ENCODE measurements around the gene SEC22A.

Gene SEC22A

GRCh38 chr3:123201557-123202427 is at the start of gene SEC22A:
TSS of gene SEC22A (plus strand) at chr3:123201943. CDS start at chr3:123209218, 7,275 bp downstream.
- peak; percentile 63 to 98 (median 86) for DNase-seq

- peak in 4 of 14 donors; percentile 10 to 45 (median 26) for DNase-seq
These were observed 49.1 kb upstream of the SEC22A start for GRCh38 chr3:123152687-123153086.

GRCh38 chr3:123153125-123154019 is 48.4 kb upstream of the SEC22A start:
- DNase-seq, result no peak

GRCh38 chr3:123154020-123154985 is 47.4 kb upstream of the SEC22A start:
- DNase-seq, result peak in 1 of 14 donors; percentile 9

GRCh38 chr3:123155471-123156011 is 46.2 kb upstream of the SEC22A start:
- DNase-seq, result peak in 4 of 14 donors; percentile 15 to 57 (median 37)

GRCh38 chr3:123156276-123156995 is 45.3 kb upstream of the SEC22A start:
- DNase-seq, result no peak

GRCh38 chr3:123157209-123157597 is 44.5 kb upstream of the SEC22A start:
- DNase-seq, result no peak

- no peak for DNase-seq
These were observed 44.0 kb upstream of the SEC22A start for GRCh38 chr3:123157598-123158287.

GRCh38 chr3:123158330-123158729 is 43.4 kb upstream of the SEC22A start:
- DNase-seq, result no peak

- no peak for DNase-seq
These were observed 42.8 kb upstream of the SEC22A start for GRCh38 chr3:123158899-123159390.

GRCh38 chr3:123159926-123160635 is 41.7 kb upstream of the SEC22A start:
- DNase-seq, result no peak

- no peak for DNase-seq
These were observed 40.6 kb upstream of the SEC22A start for GRCh38 chr3:123161167-123161566.

- DNase-seq, result no peak
These were observed 38.6 kb upstream of the SEC22A start for GRCh38 chr3:123163141-123163540.

GRCh38 chr3:123165163-123165562 is 36.6 kb upstream of the SEC22A start:
- DNase-seq, result no peak

- DNase-seq, result no peak
These were observed 34.1 kb upstream of the SEC22A start for GRCh38 chr3:123167686-123168085.

GRCh38 chr3:123168122-123168521 is 33.6 kb upstream of the SEC22A start:
- DNase-seq, result no peak

GRCh38 chr3:123168605-123169004 is 33.1 kb upstream of the SEC22A start:
- no peak for DNase-seq

GRCh38 chr3:123169492-123169929 is 32.2 kb upstream of the SEC22A start:
- no peak for DNase-seq

- DNase-seq, result no peak
These were observed 31.8 kb upstream of the SEC22A start for GRCh38 chr3:123169930-123170329.
